22Rv1 (cell line): Measurements from ENCODE around the gene PACS1.

Experiments
- H3K27ac ChIP-seq: fragments of 450-650 bp; 2 replicates; pipeline ENCODE4 v1.5.1; 2017
- ZFX ChIP-seq: fragments of 450-650 bp; IDR thresholded peaks from 2 replicates; pipeline ENCODE4 v1.6.1; 2017; ENCODE audit warnings: antibody characterized with exemption, borderline replicate concordance
- TF ChIP-seq, protein P1 (sequence below): fragments of 450-650 bp; IDR thresholded peaks from 2 replicates; pipeline ENCODE4 v1.5.1; 2017; ENCODE audit warnings: mild to moderate bottlenecking

PACS1 gene

GRCh38 chr11:66184728-66185127, 114.7 kb downstream of the PACS1 start:
- TF ChIP-seq, protein P1, sequence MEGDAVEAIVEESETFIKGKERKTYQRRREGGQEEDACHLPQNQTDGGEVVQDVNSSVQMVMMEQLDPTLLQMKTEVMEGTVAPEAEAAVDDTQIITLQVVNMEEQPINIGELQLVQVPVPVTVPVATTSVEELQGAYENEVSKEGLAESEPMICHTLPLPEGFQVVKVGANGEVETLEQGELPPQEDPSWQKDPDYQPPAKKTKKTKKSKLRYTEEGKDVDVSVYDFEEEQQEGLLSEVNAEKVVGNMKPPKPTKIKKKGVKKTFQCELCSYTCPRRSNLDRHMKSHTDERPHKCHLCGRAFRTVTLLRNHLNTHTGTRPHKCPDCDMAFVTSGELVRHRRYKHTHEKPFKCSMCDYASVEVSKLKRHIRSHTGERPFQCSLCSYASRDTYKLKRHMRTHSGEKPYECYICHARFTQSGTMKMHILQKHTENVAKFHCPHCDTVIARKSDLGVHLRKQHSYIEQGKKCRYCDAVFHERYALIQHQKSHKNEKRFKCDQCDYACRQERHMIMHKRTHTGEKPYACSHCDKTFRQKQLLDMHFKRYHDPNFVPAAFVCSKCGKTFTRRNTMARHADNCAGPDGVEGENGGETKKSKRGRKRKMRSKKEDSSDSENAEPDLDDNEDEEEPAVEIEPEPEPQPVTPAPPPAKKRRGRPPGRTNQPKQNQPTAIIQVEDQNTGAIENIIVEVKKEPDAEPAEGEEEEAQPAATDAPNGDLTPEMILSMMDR, result no peak
- TF ChIP-seq ZFX, result no peak

GRCh38 chr11:66186470-66186869, 116.4 kb downstream of the PACS1 start:
- TF ChIP-seq, protein P1, result no peak
- TF ChIP-seq ZFX, result no peak
- H3K27ac ChIP-seq, result 0 out of 2 replicates have a peak overlapping the region, but pooled peaks have one; percentile 6

More at GRCh38 chr11:66184728-66185127, 114.7 kb downstream of the PACS1 start:
- no peak overlapping the region for H3K27ac ChIP-seq

GRCh38 chr11:66187453-66187852, 117.4 kb downstream of the PACS1 start:
- TF ChIP-seq ZFX, result no peak
- TF ChIP-seq, protein P1, result no peak

GRCh38 chr11:66188580-66188979, 118.5 kb downstream of the PACS1 start:
- H3K27ac ChIP-seq, result peak overlapping the region; percentile 82
- TF ChIP-seq, protein P1, result no peak
- TF ChIP-seq ZFX, result no peak

More at GRCh38 chr11:66187453-66187852, 117.4 kb downstream of the PACS1 start:
- H3K27ac ChIP-seq, result no peak overlapping the region

DNA sequence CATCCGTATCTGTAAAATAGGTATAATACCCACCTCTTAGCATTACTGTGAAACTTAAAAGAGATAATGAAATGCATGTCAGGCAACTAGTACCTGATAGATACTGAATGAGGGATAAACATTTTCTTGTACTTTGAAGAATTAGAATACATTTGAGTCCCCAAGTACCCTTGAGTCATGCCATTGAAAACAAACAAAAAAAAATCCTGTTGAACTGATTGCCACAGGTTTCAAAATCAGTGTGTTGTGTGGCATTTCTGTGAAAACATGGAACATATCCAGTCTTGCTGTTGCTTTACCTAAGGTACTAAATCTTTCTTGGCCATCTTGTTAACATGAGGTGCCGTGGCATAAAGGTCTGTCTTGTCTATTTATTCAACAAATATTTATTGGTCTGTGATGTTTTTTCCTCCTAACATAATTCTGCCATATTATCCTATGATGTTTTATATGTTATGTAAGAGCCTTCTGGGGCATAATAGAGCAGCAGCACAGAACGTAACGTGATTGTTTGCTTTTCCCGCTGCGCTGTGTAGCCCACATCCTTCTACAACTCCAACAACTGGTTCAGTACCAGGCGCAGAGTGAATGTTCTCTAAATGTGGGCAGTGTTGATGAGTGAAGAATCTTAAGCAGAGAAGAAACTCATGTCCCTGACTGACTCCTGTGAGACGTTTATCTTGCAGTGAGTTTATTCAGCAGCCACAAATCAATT, 119.1 kb downstream of the PACS1 start:
- TF ChIP-seq ZFX, result no peak
- TF ChIP-seq, protein P1, result no peak
- H3K27ac ChIP-seq, result peak overlapping the region; percentile 82

GRCh38 chr11:66190786-66191185, 120.7 kb downstream of the PACS1 start:
- TF ChIP-seq, protein P1, result no peak
- no peak for TF ChIP-seq ZFX
- peak overlapping the region; percentile 82 for H3K27ac ChIP-seq

DNA sequence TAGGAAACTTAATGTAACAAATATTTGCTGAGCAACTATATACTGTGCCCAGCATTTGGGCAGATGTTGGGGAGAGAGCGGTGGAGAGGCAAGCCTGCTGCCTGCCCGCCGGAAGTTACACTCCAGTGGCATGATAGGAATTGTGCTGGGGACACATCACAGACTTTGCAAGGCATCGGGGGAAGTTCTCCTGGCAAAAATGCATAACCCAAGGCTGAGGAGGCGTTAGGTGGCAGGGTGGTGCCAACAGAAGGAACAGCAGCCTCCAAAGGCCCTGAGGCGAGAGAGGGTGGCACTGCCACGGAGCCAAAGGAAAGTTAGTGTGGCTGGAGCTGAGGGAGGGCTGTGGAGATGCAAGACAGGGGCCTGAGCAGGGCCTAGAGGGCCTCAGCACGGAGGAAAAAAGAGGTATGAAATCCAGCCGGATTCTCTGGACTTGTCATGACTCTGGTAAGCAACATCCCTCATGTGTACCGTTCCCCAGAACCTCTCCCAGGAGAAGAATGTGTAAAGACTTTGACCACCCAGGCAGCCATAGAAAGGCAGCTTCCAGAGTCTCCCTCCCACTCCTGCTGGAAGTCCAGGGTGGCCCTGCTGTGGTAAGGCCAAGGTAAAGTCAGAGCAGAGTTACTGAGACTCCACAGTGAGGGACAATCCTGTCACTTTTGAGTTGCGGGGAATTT, 122.2 kb downstream of the PACS1 start:
- TF ChIP-seq, protein P1, result no peak
- TF ChIP-seq ZFX, result no peak
- peak overlapping the region; percentile 82 for H3K27ac ChIP-seq
